HCT116 (cell line): ENCODE measurements around the gene CCBE1. TPM values are rescaled to one million over a fixed set of nuclear protein-coding genes. Genes with fewer than 3 reads are reported as not detected.

Source experiments
- ATAC-seq: fragments of 200-7000 bp; cut with Tn5 transposase; 2 replicates; pipeline ENCODE4 v1.9.1; 2020; ENCODE audit warnings: mild to moderate bottlenecking, moderate library complexity
- BruUV-seq: library from RNA; stranded (reverse); fragments of 400-500 nt; replicated peaks from 2 replicates; lab custom pipeline; 2021; lab: Mats Ljungman, UMichigan
- CTCF ChIA-PET: fragments of 300-600 bp; sonication (Branson Sonifier 250); formaldehyde crosslinking; loops from one replicate; lab custom pipeline; 2021; ENCODE audit warnings: antibody characterized with exemption; lab: Charles Lee
- POLR2A ChIA-PET: fragments of 300-600, 350-600 bp; sonication (Branson Sonifier 250); formaldehyde crosslinking; loops from one replicate; lab custom pipeline; 2021; ENCODE audit warnings: antibody characterized with exemption; lab: Charles Lee
- RAD21 ChIA-PET, 2 experiments: fragments of 300-600 bp; sonication (Branson Sonifier 250); formaldehyde crosslinking; loops; one replicate each; lab custom pipeline; 2023; ENCODE audit warnings: low total read pairs in 2 of 2; ENCODE audit not compliant: uncharacterized antibody in 2 of 2, unreplicated experiment in 2 of 2, low non-redundant PET in 1 of 2; lab: Charles Lee
- DNase-seq: peaks from one replicate; pipeline ENCODE4 v3.0.0-alpha.2; 2010; ENCODE audit warnings: low read depth, low spot score
- H2AFZ ChIP-seq: fragments of 200-600 bp; shearing (Covaris generic), sonication (generic); 2 replicates; pipeline ENCODE4 v1.6.1; 2017; ENCODE audit warnings: low read depth, mixed run types, mixed read lengths, antibody characterized with exemption, low read length; ENCODE audit not compliant: poor library complexity, severe bottlenecking
- H3K27ac ChIP-seq: 2 replicates; pipeline ENCODE4 v1.5.1; 2012; ENCODE audit warnings: low read depth, low read length
- H3K27me3 ChIP-seq: fragments of 200-600 bp; sonication (generic); 2 replicates; pipeline ENCODE4 v1.6.1; 2016; ENCODE audit warnings: mixed run types, low read length, mixed read lengths; ENCODE audit not compliant: insufficient read depth
- H3K36me3 ChIP-seq, 2 experiments: fragments of 200-500 bp in 1 of 2; fragments of 200-600 bp in 1 of 2; sonication (Bioruptor generic) in 1 of 2; sonication (generic) in 1 of 2; 2 replicates each; pipeline versions ENCODE4 v1.5.1 to v1.6.1; 2014 to 2016; ENCODE audit warnings: low read length in 2 of 2, inconsistent platforms in 1 of 2, mixed read lengths in 1 of 2, mixed run types in 1 of 2; ENCODE audit not compliant: insufficient read depth in 2 of 2, control insufficient read depth in 1 of 2
- H3K4me1 ChIP-seq, 2 experiments: fragments of 200-600 bp in 1 of 2; sonication (generic) in 1 of 2; 2 replicates each; pipeline versions ENCODE4 v1.5.1 to v1.6.1; 2012 to 2017; ENCODE audit warnings: low read length in 2 of 2, inconsistent platforms in 1 of 2, mild to moderate bottlenecking in 1 of 2, mixed read lengths in 1 of 2, mixed run types in 1 of 2, moderate library complexity in 1 of 2; ENCODE audit not compliant: insufficient read depth in 2 of 2, control insufficient read depth in 1 of 2
- H3K4me2 ChIP-seq: fragments of 200-600 bp; sonication (generic); 2 replicates; pipeline ENCODE4 v1.6.1; 2017; ENCODE audit warnings: mixed run types, low read length, mixed read lengths
- H3K4me3 ChIP-seq, 2 experiments: fragments of 200-600 bp in 1 of 2; sonication (generic) in 1 of 2; replicated peaks in 1 of 2; 2 replicates each; pipeline ENCODE4 v1.5.1; 2011 to 2016; ENCODE audit warnings: low read length in 2 of 2, control low read depth in 1 of 2, low read depth in 1 of 2, mild to moderate bottlenecking in 1 of 2, mixed read lengths in 1 of 2, mixed run types in 1 of 2
- H3K79me2 ChIP-seq: fragments of 200-600 bp; sonication (generic); 2 replicates; pipeline ENCODE4 v1.6.1; 2017; ENCODE audit warnings: mild to moderate bottlenecking, mixed run types, low read length, moderate library complexity, mixed read lengths; ENCODE audit not compliant: insufficient read depth
- H3K9ac ChIP-seq: fragments of 200-600 bp; sonication (generic); 2 replicates; pipeline ENCODE4 v1.6.1; 2016; ENCODE audit warnings: low read length, mixed read lengths
- H3K9me2 ChIP-seq: fragments of 200-600 bp; sonication (generic), shearing (Covaris generic); 2 replicates; pipeline ENCODE4 v1.6.1; 2017; ENCODE audit warnings: mixed run types, mild to moderate bottlenecking, moderate library complexity; ENCODE audit not compliant: insufficient read depth
- H3K9me3 ChIP-seq, 2 experiments: fragments of 200-500 bp in 1 of 2; fragments of 200-600 bp in 1 of 2; sonication (Bioruptor generic) in 1 of 2; sonication (generic) in 1 of 2; 2 replicates each; pipeline ENCODE4 v1.6.1; 2014 to 2017; ENCODE audit warnings: low read length in 2 of 2, mixed read lengths in 2 of 2, inconsistent platforms in 1 of 2, low read depth in 1 of 2, mild to moderate bottlenecking in 1 of 2, mixed run types in 1 of 2, moderate library complexity in 1 of 2; ENCODE audit not compliant: control insufficient read depth in 1 of 2, insufficient read depth in 1 of 2
- H4K20me1 ChIP-seq: fragments of 200-600 bp; sonication (generic), shearing (Covaris generic); 2 replicates; pipeline ENCODE4 v1.6.1; 2017; ENCODE audit warnings: mixed run types, mild to moderate bottlenecking, moderate library complexity; ENCODE audit not compliant: insufficient read depth
- CBX3 ChIP-seq: IDR thresholded peaks from 2 replicates; pipeline ENCODE4 v1.6.1; 2012; ENCODE audit warnings: low read depth
- CEBPB ChIP-seq: IDR thresholded peaks from 2 replicates; pipeline ENCODE4 v1.6.1; 2012; ENCODE audit warnings: low read depth
- CTCF ChIP-seq, 3 experiments: fragments of 200-600 bp in 1 of 3; sonication (generic) in 1 of 3; IDR thresholded peaks in 2 of 3; conservative IDR thresholded peaks in 1 of 3; 2 replicates each; pipeline ENCODE4 v1.5.1; 2012 to 2017; ENCODE audit warnings: low read depth in 2 of 3, low read length in 2 of 3, antibody characterized with exemption in 1 of 3, borderline replicate concordance in 1 of 3, control low read depth in 1 of 3, mild to moderate bottlenecking in 1 of 3, mixed read lengths in 1 of 3, mixed run types in 1 of 3, moderate library complexity in 1 of 3; ENCODE audit not compliant: insufficient read depth in 1 of 3
- EGR1 ChIP-seq: IDR thresholded peaks from 2 replicates; pipeline ENCODE4 v1.6.1; 2012; ENCODE audit warnings: low read depth
- ELF1 ChIP-seq: IDR thresholded peaks from 2 replicates; pipeline ENCODE4 v1.6.1; 2012; ENCODE audit warnings: low read depth, borderline replicate concordance
- POLR2AphosphoS5 ChIP-seq: IDR thresholded peaks from 2 replicates; pipeline ENCODE4 v1.6.1; 2011; ENCODE audit warnings: mild to moderate bottlenecking, low read depth, low read length, moderate library complexity
- SIN3A ChIP-seq: IDR thresholded peaks from 2 replicates; pipeline ENCODE4 v1.6.1; 2012; ENCODE audit warnings: low read depth
- SP1 ChIP-seq: IDR thresholded peaks from 2 replicates; pipeline ENCODE4 v1.6.1; 2012; ENCODE audit warnings: low read depth
- SRF ChIP-seq: IDR thresholded peaks from 2 replicates; pipeline ENCODE4 v1.6.1; 2012; ENCODE audit warnings: low read depth
- TCF7L2 ChIP-seq: IDR thresholded peaks from 2 replicates; pipeline ENCODE4 v1.7.0; 2011; ENCODE audit warnings: borderline replicate concordance, inconsistent platforms; ENCODE audit not compliant: insufficient read depth, insufficient read length; ENCODE audit errors: extremely low read depth
- ZBTB33 ChIP-seq: IDR thresholded peaks from 2 replicates; pipeline ENCODE4 v1.6.1; 2011; ENCODE audit warnings: mild to moderate bottlenecking, low read length, moderate library complexity; ENCODE audit not compliant: insufficient replicate concordance; ENCODE audit errors: extremely low read depth
- ZNF274 ChIP-seq: fragments of 200-500 bp; sonication (Bioruptor generic); IDR thresholded peaks from 2 replicates; pipeline ENCODE4 v1.6.1; 2014; ENCODE audit warnings: mild to moderate bottlenecking, low read depth, low read length, inconsistent platforms
- intact Hi-C: fragments of 100-400 bp; cut with micrococcal nuclease; formaldehyde crosslinking; loops from 2 replicates; pipeline ENCODE4 v1.10.0; 2022
- total RNA-seq: library from RNA; stranded (reverse); gene quantifications from one replicate; pipeline ENCODE4 v1.2.1, GENCODE V29; 2021; ENCODE audit not compliant: unreplicated experiment

Gene CCBE1
- total RNA-seq, 1 experiment from 2014 or later: 0.84 TPM

GRCh38 chr18:59718108-59718463 lies 20.9 kb upstream of the CCBE1 start:
- no TSS peak for BruUV-seq
- H3K9me2 ChIP-seq: no peaks in the 10 kb centered on the region
- peaks cover 4% of the 10 kb centered on the region; the same call in 1 of the 2 replicates for H3K27me3 ChIP-seq
- no peak overlapping the region for H3K27ac ChIP-seq
- no peak overlapping the region for H2AFZ ChIP-seq
- no peak overlapping the region for H3K9ac ChIP-seq
- CTCF ChIA-PET: interaction anchor here (1.2 kb wide), 1 partner anchor 21 kb away, joined by 3 read pairs; the partner anchor contains the start of gene CCBE1
- no peak for TF ChIP-seq ZBTB33
- no peak for TF ChIP-seq CBX3
- TF ChIP-seq POLR2AphosphoS5: no peak
- TF ChIP-seq SP1: no peak
- TF ChIP-seq ZNF274: no peak
- TF ChIP-seq EGR1: no peak
- no peaks in the 10 kb centered on the region for H4K20me1 ChIP-seq
- no peak overlapping the region for H3K4me3 ChIP-seq
- DNase-seq: no peak
- POLR2A ChIA-PET: no interaction called here
- no peaks in the 10 kb centered on the region for H3K79me2 ChIP-seq
- no peaks in the 10 kb centered on the region for H3K9me3 ChIP-seq
- H3K4me2 ChIP-seq: peak overlapping the region; percentile 36; the same call in 1 of the 2 replicates
- peaks cover 0 to 14% of the 10 kb centered on the region in 2 experiments; a peak in 2 of 4 replicates for H3K4me1 ChIP-seq
- RAD21 ChIA-PET: no interaction called here
- intact Hi-C loops: no loop called here
- no peaks in the 10 kb centered on the region for H3K36me3 ChIP-seq
- ATAC-seq: no peak

GRCh38 chr18:59717291-59717690 lies 20.1 kb upstream of the CCBE1 start:
- Histone ChIP-seq H3K4me3 (no peak overlapping the region), H3K9ac (no peak overlapping the region), H3K79me2 (no peaks in the 10 kb centered on the region), H3K27ac (no peak overlapping the region), H3K4me1 (peaks cover 0 to 14% of the 10 kb centered on the region in 2 experiments; a peak in 2 of 4 replicates), H2AFZ (no peak overlapping the region), H3K27me3 (peaks cover 4% of the 10 kb centered on the region; the same call in 1 of the 2 replicates), H3K36me3 (no peaks in the 10 kb centered on the region), H3K9me2 (no peaks in the 10 kb centered on the region), H3K4me2 (no peak overlapping the region), H4K20me1 (no peaks in the 10 kb centered on the region), H3K9me3 (no peaks in the 10 kb centered on the region)
- intact Hi-C loops: no loop called here
- no peak for ATAC-seq
- BruUV-seq: no TSS peak
- no peak for DNase-seq
- CTCF ChIA-PET: interaction anchor here (1.2 kb wide), 1 partner anchor 20 kb away, joined by 3 read pairs; the partner anchor contains the start of gene CCBE1
- RAD21 ChIA-PET: no interaction called here
- POLR2A ChIA-PET: no interaction called here
- TF ChIP-seq SRF: no peak
- TF ChIP-seq SIN3A: no peak
- no peak for TF ChIP-seq ELF1
- TF ChIP-seq CEBPB: no peak
- TF ChIP-seq SP1: no peak
- TF ChIP-seq ZBTB33: no peak
- no peak for TF ChIP-seq POLR2AphosphoS5
- no peak for TF ChIP-seq ZNF274
- no peak for TF ChIP-seq CTCF (IDR thresholded peaks at IDR 0.05 in 2 of 3, conservative IDR thresholded peaks at IDR 0.05 in 1 of 3; ENCODE audit: borderline replicate concordance in 1 of 3, insufficient read depth in 1 of 3, low read depth in 2 of 3, low read length in 2 of 3)
- TF ChIP-seq TCF7L2: no peak
